GM12873 (cell line): ENCODE results near the gene RBP2.

ENCODE experiments used
- TF ChIP-seq, protein P1 (sequence below): IDR thresholded peaks from 2 replicates; pipeline ENCODE4 v1.5.1; 2012; ENCODE audit warnings: low read depth, mild to moderate bottlenecking, moderate library complexity, low read length, control low read depth; ENCODE audit not compliant: insufficient read depth; ENCODE audit errors: missing control alignments

The RBP2 gene

DNA sequence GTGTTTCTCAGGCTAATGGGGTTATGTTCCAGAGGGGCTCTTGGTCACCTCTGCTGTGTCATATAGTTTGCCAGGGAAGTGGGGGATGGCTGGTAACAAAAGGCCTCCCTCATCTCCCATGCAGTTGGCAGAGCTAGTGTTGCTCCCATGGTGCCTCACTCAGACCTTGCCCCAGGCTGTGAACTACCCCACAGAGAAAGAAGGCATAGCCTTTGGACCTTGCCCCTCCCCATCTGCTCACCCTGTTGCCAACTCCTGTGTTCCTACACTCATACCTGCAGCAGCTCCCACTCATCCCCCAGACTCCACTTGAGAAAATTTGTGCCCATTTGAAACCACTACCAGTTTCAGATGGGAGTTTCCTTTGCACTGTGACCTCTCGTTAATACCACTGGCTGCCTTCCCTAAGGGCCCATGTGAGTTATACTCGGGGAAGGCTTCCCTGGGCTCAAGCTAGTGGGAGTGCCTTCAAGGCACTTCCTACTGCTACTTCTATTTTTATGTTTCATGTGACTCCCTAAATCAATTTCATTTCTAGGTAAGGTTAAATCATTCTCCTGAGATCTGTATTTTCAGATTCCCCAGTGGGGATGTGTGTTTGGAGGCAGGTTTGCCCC lies 61.6 kb downstream of the RBP2 start:
- TF ChIP-seq, protein P1, sequence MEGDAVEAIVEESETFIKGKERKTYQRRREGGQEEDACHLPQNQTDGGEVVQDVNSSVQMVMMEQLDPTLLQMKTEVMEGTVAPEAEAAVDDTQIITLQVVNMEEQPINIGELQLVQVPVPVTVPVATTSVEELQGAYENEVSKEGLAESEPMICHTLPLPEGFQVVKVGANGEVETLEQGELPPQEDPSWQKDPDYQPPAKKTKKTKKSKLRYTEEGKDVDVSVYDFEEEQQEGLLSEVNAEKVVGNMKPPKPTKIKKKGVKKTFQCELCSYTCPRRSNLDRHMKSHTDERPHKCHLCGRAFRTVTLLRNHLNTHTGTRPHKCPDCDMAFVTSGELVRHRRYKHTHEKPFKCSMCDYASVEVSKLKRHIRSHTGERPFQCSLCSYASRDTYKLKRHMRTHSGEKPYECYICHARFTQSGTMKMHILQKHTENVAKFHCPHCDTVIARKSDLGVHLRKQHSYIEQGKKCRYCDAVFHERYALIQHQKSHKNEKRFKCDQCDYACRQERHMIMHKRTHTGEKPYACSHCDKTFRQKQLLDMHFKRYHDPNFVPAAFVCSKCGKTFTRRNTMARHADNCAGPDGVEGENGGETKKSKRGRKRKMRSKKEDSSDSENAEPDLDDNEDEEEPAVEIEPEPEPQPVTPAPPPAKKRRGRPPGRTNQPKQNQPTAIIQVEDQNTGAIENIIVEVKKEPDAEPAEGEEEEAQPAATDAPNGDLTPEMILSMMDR, result no peak
